ENCODE measurements around the gene SMG7. TPM values are rescaled to one million over a fixed set of nuclear protein-coding genes. Genes with fewer than 3 reads are reported as not detected.

Gene SMG7
- total RNA-seq, 4 donors from 2014 or later, result 27.7 to 34.7 (median 32.7) TPM

GRCh38 chr1:183517401-183517800, 45.1 kb downstream of the SMG7 start:
- 85% methylated on average over 6 of the region's 6 CpGs for WGBS
- Histone ChIP-seq H3K4me1 (peaks cover 8 to 19% (median 13%) of the 10 kb centered on the region in 4 donors), H3K4me3 (no peak overlapping the region), H3K36me3 (peaks cover 16 to 40% (median 29%) of the 10 kb centered on the region in 4 donors), H3K27ac (replicated peaks in 1 of 4) (no peak overlapping the region), H3K27me3 (no peaks in the 10 kb centered on the region), H3K9me3 (no peaks in the 10 kb centered on the region)
- no peak for DNase-seq (ENCODE audit: extremely low spot score)
- intact Hi-C loops (cut with DNase I), result no loop called here
- TF ChIP-seq CTCF (IDR thresholded peaks at IDR 0.05) (no peak), EP300 (IDR thresholded peaks at IDR 0.05) (no peak), POLR2A (IDR thresholded peaks at IDR 0.05; ENCODE audit: low read depth) (no peak), POLR2AphosphoS5 (IDR thresholded peaks at IDR 0.05) (no peak)

DNA sequence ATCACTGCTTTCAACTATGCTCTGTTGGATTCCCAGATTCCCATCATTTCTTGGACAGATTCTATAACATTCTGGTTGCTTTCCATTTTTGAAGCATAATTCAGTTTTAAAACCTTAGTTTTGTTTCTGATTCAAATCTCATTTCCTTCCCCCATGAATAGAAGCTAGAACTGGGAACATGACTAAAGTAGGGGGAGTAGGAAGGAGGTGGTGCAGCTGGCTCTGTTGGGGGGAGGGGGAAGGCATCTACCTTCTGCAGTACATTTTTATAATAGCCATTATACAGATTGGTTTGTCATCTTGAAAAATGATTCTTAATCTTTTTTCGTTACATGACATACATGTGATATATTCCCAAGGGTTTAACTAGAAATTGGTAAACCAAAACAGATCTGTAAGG, 48.1 kb downstream of the SMG7 start:
- intact Hi-C loops (cut with DNase I), result no loop called here
- Histone ChIP-seq H3K36me3 (peaks cover 16 to 49% (median 33%) of the 10 kb centered on the region in 4 donors), H3K27ac (replicated peaks in 1 of 4) (no peak overlapping the region), H3K4me3 (no peak overlapping the region), H3K27me3 (no peaks in the 10 kb centered on the region), H3K4me1 (peaks cover 0 to 2% (median under 1%) of the 10 kb centered on the region in 4 donors), H3K9me3 (no peaks in the 10 kb centered on the region)
- 81% methylated on average over 1 of the region's 1 CpG for WGBS
- TF ChIP-seq POLR2AphosphoS5 (IDR thresholded peaks at IDR 0.05) (no peak), EP300 (IDR thresholded peaks at IDR 0.05) (no peak), CTCF (IDR thresholded peaks at IDR 0.05) (no peak)
- no peak for DNase-seq (ENCODE audit: extremely low spot score)

DNA sequence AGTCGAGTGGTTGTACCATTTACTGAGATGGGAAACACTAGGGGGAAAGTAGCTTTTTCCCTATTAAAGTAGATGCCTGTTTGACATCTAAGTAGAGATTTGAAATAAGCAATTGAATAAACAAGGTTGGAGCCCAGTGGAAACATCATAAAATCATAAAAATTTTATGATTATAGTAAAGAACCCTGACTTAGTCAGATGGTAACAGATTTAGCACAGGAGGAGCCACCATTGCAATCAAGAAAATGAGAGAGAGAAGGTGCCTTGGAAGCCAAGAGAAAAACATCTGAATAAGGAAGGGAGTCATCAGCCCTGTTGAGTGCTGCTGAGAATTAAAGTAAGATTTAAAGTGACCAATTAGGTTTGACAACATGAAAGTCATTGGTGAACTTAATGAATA, 49.8 kb downstream of the SMG7 start:
- DNase-seq (ENCODE audit: extremely low spot score), result no peak
- Histone ChIP-seq H3K27ac (replicated peaks in 1 of 4) (no peak overlapping the region), H3K4me3 (no peak overlapping the region), H3K36me3 (peaks cover 22 to 56% (median 35%) of the 10 kb centered on the region in 4 donors), H3K9me3 (no peaks in the 10 kb centered on the region), H3K4me1 (no peaks in the 10 kb centered on the region), H3K27me3 (no peaks in the 10 kb centered on the region)
- WGBS, result 100% methylated on average over 1 of the region's 1 CpG
- intact Hi-C loops (cut with DNase I), result no loop called here
- TF ChIP-seq EP300 (IDR thresholded peaks at IDR 0.05) (no peak), POLR2A (IDR thresholded peaks at IDR 0.05; ENCODE audit: low read depth) (no peak), CTCF (IDR thresholded peaks at IDR 0.05) (no peak), POLR2AphosphoS5 (IDR thresholded peaks at IDR 0.05) (no peak)

DNA sequence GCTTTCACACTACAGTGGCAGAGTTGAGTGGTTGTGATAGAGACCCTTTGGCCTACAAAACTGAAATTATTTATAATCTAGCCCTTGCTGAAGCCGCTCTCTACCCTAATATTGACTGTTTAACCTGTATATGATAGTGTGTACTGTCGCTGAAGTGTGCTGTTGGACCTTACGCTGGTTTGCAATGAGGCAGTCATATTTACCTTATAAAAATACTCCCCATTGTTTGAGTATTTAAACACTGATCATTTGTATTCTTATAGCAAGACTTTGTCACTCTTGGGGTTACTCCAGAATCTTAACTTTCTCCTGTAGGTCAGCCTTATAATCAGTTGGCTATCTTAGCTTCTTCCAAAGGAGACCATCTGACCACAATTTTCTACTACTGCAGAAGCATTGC, 56.3 kb downstream of the SMG7 start:
- Histone ChIP-seq H3K36me3 (peaks cover 13 to 71% (median 51%) of the 10 kb centered on the region in 4 donors), H3K4me3 (no peak overlapping the region), H3K27ac (replicated peaks in 1 of 4) (no peak overlapping the region), H3K9me3 (no peaks in the 10 kb centered on the region), H3K4me1 (no peaks in the 10 kb centered on the region), H3K27me3 (no peaks in the 10 kb centered on the region)
- intact Hi-C loops (cut with DNase I), result no loop called here
- TF ChIP-seq EP300 (IDR thresholded peaks at IDR 0.05), result no peak
- TF ChIP-seq POLR2AphosphoS5 (IDR thresholded peaks at IDR 0.05), result no peak
- no peak for TF ChIP-seq POLR2A (IDR thresholded peaks at IDR 0.05; ENCODE audit: low read depth)
- TF ChIP-seq CTCF (IDR thresholded peaks at IDR 0.05), result no peak
- 100% methylated on average over 3 of the region's 3 CpGs for WGBS
- no peak for DNase-seq (ENCODE audit: extremely low spot score)

GRCh38 chr1:183533617-183534174, 61.4 kb downstream of the SMG7 start:
- no peak for DNase-seq (ENCODE audit: extremely low spot score)
- H3K9me3 ChIP-seq, result no peaks in the 10 kb centered on the region
- no peak overlapping the region for H3K27ac ChIP-seq (replicated peaks in 1 of 4)
- H3K27me3 ChIP-seq, result no peaks in the 10 kb centered on the region
- peaks cover 21 to 70% (median 54%) of the 10 kb centered on the region in 4 donors for H3K36me3 ChIP-seq
- intact Hi-C loops (cut with DNase I), result no loop called here
- TF ChIP-seq POLR2AphosphoS5 (IDR thresholded peaks at IDR 0.05), result no peak
- TF ChIP-seq EP300 (IDR thresholded peaks at IDR 0.05), result no peak
- TF ChIP-seq POLR2A (IDR thresholded peaks at IDR 0.05; ENCODE audit: low read depth), result no peak
- TF ChIP-seq CTCF (IDR thresholded peaks at IDR 0.05), result no peak
- H3K4me1 ChIP-seq, result no peaks in the 10 kb centered on the region
- 82% methylated on average over 3 of the region's 3 CpGs for WGBS
- no peak overlapping the region for H3K4me3 ChIP-seq

All from esophagus muscularis mucosa (tissue), 4 donors.